ENCODE results near the gene POT1.

GRCh38 chr7:124879771-124880170 lies 49.9 kb downstream of the POT1 start:
- TF ChIP-seq CTCF (conservative IDR thresholded peaks at IDR 0.05; ENCODE audit: low read depth, low read length) (no peak), RCOR1 (IDR thresholded peaks at IDR 0.05; ENCODE audit: insufficient replicate concordance, low read length) (no peak), FOS (IDR thresholded peaks at IDR 0.05; ENCODE audit: low read depth, low read length) (no peak), POLR2A (IDR thresholded peaks at IDR 0.05; ENCODE audit: low read depth, low read length) (no peak), MAFK (IDR thresholded peaks at IDR 0.05; ENCODE audit: low read depth, low read length) (no peak), CEBPB (IDR thresholded peaks at IDR 0.05; ENCODE audit: low read depth, low read length) (no peak), USF2 (IDR thresholded peaks at IDR 0.05; ENCODE audit: low read depth, low read length) (no peak), RAD21 (IDR thresholded peaks at IDR 0.05; ENCODE audit: low read length) (no peak)

Data from IMR-90 (cell line).